B cell (primary cell): ENCODE measurements around the gene ELOVL6. TPM values are rescaled to one million over a fixed set of nuclear protein-coding genes. Genes with fewer than 3 reads are reported as not detected.
A peak's percentile ranks its signal among the peaks of the same experiment; 100 is the strongest.

Experiments used
- ATAC-seq: fragments of 200-7000 bp; cut with Tn5 transposase; one replicate; pipeline ENCODE4 v1.10.0; 2021; ENCODE audit warnings: low read depth, mild to moderate bottlenecking, moderate number of reproducible peaks, moderate library complexity
- CTCF ChIA-PET: fragments of 350-600 bp; sonication (Branson Sonifier 250); formaldehyde crosslinking; loops from one replicate; lab custom pipeline; 2021; ENCODE audit warnings: antibody characterized with exemption, inconsistent platforms; lab: Charles Lee
- POLR2A ChIA-PET: fragments of 350-600 bp; sonication (Branson Sonifier 250); formaldehyde crosslinking; loops from one replicate; lab custom pipeline; 2021; ENCODE audit warnings: antibody characterized with exemption; lab: Charles Lee
- DNase-seq: peaks from one replicate; pipeline ENCODE4 v3.0.0; 2013
- H2AFZ ChIP-seq: 2 replicates; pipeline ENCODE4 v1.6.1; 2012; ENCODE audit warnings: mild to moderate bottlenecking, low read depth, low read length; ENCODE audit not compliant: insufficient read depth, poor library complexity, severe bottlenecking
- H3K27ac ChIP-seq, 2 donors: 1 replicate in 1 of 2; 2 replicates in 1 of 2; pipeline ENCODE4 v1.5.1; 2012 to 2013; ENCODE audit warnings: low read length in 2 of 2, mild to moderate bottlenecking in 2 of 2, moderate library complexity in 1 of 2
- H3K27me3 ChIP-seq, 4 experiments: fragments of 200-600 bp in 1 of 4; sonication (generic) in 1 of 4; replicated peaks in 1 of 4; 1 replicate in 2 of 4; 2 replicates in 2 of 4; pipeline versions ENCODE4 v1.6.1 to v1.7.0; 2013 to 2016; ENCODE audit warnings: low read length in 3 of 4, mild to moderate bottlenecking in 2 of 4, mixed read lengths in 1 of 4, moderate library complexity in 1 of 4; ENCODE audit not compliant: insufficient read depth in 4 of 4, control insufficient read depth in 3 of 4; ENCODE audit errors: control extremely low read depth in 1 of 4
- H3K36me3 ChIP-seq, 2 experiments: replicated peaks in 1 of 2; 1 replicate in 1 of 2; 2 replicates in 1 of 2; pipeline versions ENCODE4 v1.6.1 to v1.7.1; 2013; ENCODE audit warnings: low read length in 1 of 2; ENCODE audit not compliant: insufficient read depth in 2 of 2, control insufficient read depth in 1 of 2; ENCODE audit errors: control extremely low read depth in 1 of 2, extremely low read depth in 1 of 2
- H3K4me1 ChIP-seq, 2 donors: fragments of 200-600 bp in 1 of 2; sonication (generic) in 1 of 2; 1 replicate in 1 of 2; 2 replicates in 1 of 2; pipeline versions ENCODE4 v1.5.1 to v1.6.1; 2013 to 2017; ENCODE audit warnings: low read length in 2 of 2; ENCODE audit not compliant: control insufficient read depth in 2 of 2, insufficient read depth in 2 of 2
- H3K4me2 ChIP-seq: replicated peaks from 2 replicates; pipeline ENCODE3; 2012; ENCODE audit warnings: mild to moderate bottlenecking, low read depth, low read length; ENCODE audit not compliant: poor library complexity, severe bottlenecking
- H3K4me3 ChIP-seq, 5 experiments: fragments of 200-600 bp in 1 of 5; sonication (generic) in 1 of 5; 1 replicate in 3 of 5; 2 replicates in 2 of 5; pipeline versions ENCODE4 v1.5.1 to v1.7.0; 2011 to 2016; ENCODE audit warnings: low read length in 4 of 5, mild to moderate bottlenecking in 4 of 5, low read depth in 2 of 5, control low read depth in 1 of 5, moderate library complexity in 1 of 5; ENCODE audit not compliant: insufficient read depth in 1 of 5; ENCODE audit errors: control extremely low read depth in 1 of 5, extremely low read depth in 1 of 5
- H3K79me2 ChIP-seq: fragments of 200-600 bp; sonication (generic); one replicate; pipeline ENCODE4 v1.6.0; 2016; ENCODE audit warnings: low read length; ENCODE audit not compliant: control insufficient read depth, insufficient read depth
- H3K9ac ChIP-seq: fragments of 200-600 bp; sonication (generic); 2 replicates; pipeline ENCODE4 v1.6.1; 2017; ENCODE audit warnings: mild to moderate bottlenecking, low read length, moderate library complexity
- H3K9me3 ChIP-seq, 3 donors: one replicate each; pipeline versions ENCODE4 v1.6.1 to v1.7.1; 2013; ENCODE audit warnings: low read length in 2 of 3; ENCODE audit not compliant: control insufficient read depth in 2 of 3, insufficient read depth in 1 of 3; ENCODE audit errors: control extremely low read depth in 1 of 3
- H4K20me1 ChIP-seq: 2 replicates; pipeline ENCODE4 v1.6.0; 2012; ENCODE audit warnings: mild to moderate bottlenecking, low read length; ENCODE audit not compliant: insufficient read depth, control insufficient read depth, poor library complexity, severe bottlenecking
- H3K27ac Mint-ChIP-seq: one replicate; pipeline ENCODE4 v1.8.0; 2021; ENCODE audit warnings: mixed read lengths
- H3K27me3 Mint-ChIP-seq: one replicate; pipeline ENCODE4 v1.8.0; 2021; ENCODE audit warnings: mixed read lengths
- H3K4me1 Mint-ChIP-seq: one replicate; pipeline ENCODE4 v1.8.0; 2021; ENCODE audit warnings: mixed read lengths
- H3K4me3 Mint-ChIP-seq: one replicate; pipeline ENCODE4 v1.8.0; 2021; ENCODE audit warnings: mixed read lengths
- H3K9me3 Mint-ChIP-seq: one replicate; pipeline ENCODE4 v1.8.0; 2022; ENCODE audit warnings: mixed read lengths; ENCODE audit not compliant: insufficient read depth
- EZH2 ChIP-seq: IDR thresholded peaks from 2 replicates; pipeline ENCODE4 v1.6.1; 2012; ENCODE audit warnings: borderline replicate concordance, low read depth, mild to moderate bottlenecking, moderate library complexity, low read length; ENCODE audit not compliant: insufficient read depth, poor library complexity, severe bottlenecking
- WGBS: methylation state at CpG from one replicate; pipeline ENCODE4 v1.1.5; 2013; ENCODE audit warnings: missing lambda C conversion rate; ENCODE audit not compliant: insufficient coverage; 5-methylcytosine and 5-hydroxymethylcytosine counted together
- intact Hi-C: fragments of 100-400 bp; cut with micrococcal nuclease; formaldehyde crosslinking; loops from one replicate; pipeline ENCODE4 v1.10.0; 2022
- polyA minus RNA-seq: library from RNA; depleted of rRNA, polyadenylated mRNA; stranded (reverse); fragments of >200 nt; gene quantifications from 2 replicates; pipeline ENCODE4 v1.2.3, GENCODE V29; 2012
- polyA plus RNA-seq: library from polyadenylated mRNA; depleted of rRNA; stranded (reverse); fragments of >200 nt; gene quantifications from 2 replicates; pipeline ENCODE4 v1.2.3, GENCODE V29; 2012
- total RNA-seq, 2 donors: library from RNA; stranded (reverse); fragments of 120-200 nt in 1 of 2; gene quantifications; 1 replicate in 1 of 2; 2 replicates in 1 of 2; pipeline versions ENCODE4 v1.2.3 to v1.2.4, GENCODE V29; 2013 to 2022
- TF ChIP-seq, protein P1 (sequence below): fragments of 200-600 bp; IDR thresholded peaks from one replicate; pipeline ENCODE4 v1.8.0; 2022; ENCODE audit warnings: antibody characterized with exemption, mild to moderate bottlenecking

The ELOVL6 gene, protein sequence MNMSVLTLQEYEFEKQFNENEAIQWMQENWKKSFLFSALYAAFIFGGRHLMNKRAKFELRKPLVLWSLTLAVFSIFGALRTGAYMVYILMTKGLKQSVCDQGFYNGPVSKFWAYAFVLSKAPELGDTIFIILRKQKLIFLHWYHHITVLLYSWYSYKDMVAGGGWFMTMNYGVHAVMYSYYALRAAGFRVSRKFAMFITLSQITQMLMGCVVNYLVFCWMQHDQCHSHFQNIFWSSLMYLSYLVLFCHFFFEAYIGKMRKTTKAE
- total RNA-seq (0.22 and 0.32 TPM in 2 replicates), polyA plus RNA-seq (0.10 and 0.14 TPM in 2 replicates), polyA minus RNA-seq (0.36 TPM in 1 of 2 replicates, not detected in the other)
- 0.42 TPM for total RNA-seq (2013)

DNA sequence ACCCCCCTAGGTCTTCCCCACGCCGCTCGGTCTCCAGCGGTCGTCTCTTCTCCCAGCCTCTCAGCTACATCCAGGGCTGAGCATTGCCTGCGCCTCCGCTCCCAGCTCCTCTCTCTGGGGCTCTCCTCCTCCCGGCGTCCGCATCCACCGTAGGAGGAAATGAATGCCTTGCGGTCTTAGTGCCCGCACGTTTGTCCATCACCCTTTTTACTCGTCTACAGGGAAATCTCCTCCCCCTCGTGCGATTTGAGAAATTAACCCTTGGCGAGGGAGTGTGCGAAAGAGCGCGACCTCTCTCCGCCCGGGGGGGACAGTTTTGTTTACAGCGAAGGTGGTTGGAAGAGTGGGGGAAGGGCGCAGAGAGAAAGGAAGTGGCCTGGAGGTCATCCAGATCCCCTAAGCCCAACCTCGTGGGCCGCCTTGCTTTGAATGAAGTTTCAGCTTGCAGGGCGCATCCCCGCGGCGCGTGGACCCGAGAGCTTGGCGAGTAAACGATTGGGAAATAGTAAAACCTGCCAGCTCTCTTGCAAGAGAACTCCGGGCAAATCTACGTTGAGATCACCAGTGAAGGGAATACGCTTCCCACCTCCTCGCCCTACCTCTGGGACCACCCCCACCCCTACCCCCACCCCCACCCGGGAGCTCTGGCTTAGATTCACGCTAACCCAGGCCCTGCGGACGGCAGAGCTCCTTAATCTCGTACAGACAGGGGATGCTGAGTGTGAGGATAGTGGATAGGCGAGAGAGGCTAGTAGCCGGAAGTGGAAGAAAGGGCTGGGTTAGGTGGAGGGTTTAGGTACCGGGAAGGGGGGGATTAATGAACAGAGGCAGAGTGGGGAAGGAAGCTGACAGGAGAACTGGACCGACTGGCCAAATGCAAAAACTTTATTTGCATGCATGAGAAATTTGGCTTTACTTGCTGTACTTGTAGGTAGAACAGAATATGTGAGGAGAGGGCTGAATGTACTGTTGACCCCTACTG is at the start of gene ELOVL6:
Gene ELOVL6, minus strand, starts transcription at position 181 of the 982 bp plus-strand sequence. CDS start 280 bp downstream, outside the sequence.
- Histone ChIP-seq H3K4me2 (peak within 1 kb of the TSS; percentile 94), H3K4me3 (peak within 1 kb of the TSS; percentile 66 to 90 (median 85)), H3K27me3 (no peaks in the 10 kb centered on the region), H3K4me1 (peaks cover 15 to 18% of the 10 kb centered on the region in 2 donors), H2AFZ (peak within 1 kb of the TSS; percentile 95), H3K36me3 (no peaks in the 10 kb centered on the region), H3K9ac (peak within 1 kb of the TSS; percentile 85), H4K20me1 (no peaks in the 10 kb centered on the region), H3K9me3 (no peaks in the 10 kb centered on the region), H3K27ac (peak within 1 kb of the TSS in 1 of 2 donors; percentile 82), H3K79me2 (no peaks in the 10 kb centered on the region)
- H3K9me3 Mint-ChIP-seq, result no peaks in the 10 kb centered on the region
- peak within 1 kb of the TSS; percentile 99 for H3K4me3 Mint-ChIP-seq
- WGBS, result under 1% methylated on average over 32 of the region's 48 CpGs
- H3K4me1 Mint-ChIP-seq, result peaks cover 30% of the 10 kb centered on the region
- no peaks in the 10 kb centered on the region for H3K27me3 Mint-ChIP-seq
- peak within 1 kb of the TSS; percentile 83 for H3K27ac Mint-ChIP-seq
- CTCF ChIA-PET, result interaction anchor here (0.8 kb wide), 1 partner anchor 316 kb away, joined by 3 read pairs; no protein-coding TSS in a partner anchor
- peak; percentile 36 for DNase-seq
- intact Hi-C loops, result loop anchor here (5.0 to 10.0 kb wide), 5 partner anchors 201 to 766 kb away; partner anchors contain the start of genes CASP6, MCUB and SEC24B
- POLR2A ChIA-PET, result no interaction called here
- no peak for ATAC-seq
- TF ChIP-seq, protein P1, sequence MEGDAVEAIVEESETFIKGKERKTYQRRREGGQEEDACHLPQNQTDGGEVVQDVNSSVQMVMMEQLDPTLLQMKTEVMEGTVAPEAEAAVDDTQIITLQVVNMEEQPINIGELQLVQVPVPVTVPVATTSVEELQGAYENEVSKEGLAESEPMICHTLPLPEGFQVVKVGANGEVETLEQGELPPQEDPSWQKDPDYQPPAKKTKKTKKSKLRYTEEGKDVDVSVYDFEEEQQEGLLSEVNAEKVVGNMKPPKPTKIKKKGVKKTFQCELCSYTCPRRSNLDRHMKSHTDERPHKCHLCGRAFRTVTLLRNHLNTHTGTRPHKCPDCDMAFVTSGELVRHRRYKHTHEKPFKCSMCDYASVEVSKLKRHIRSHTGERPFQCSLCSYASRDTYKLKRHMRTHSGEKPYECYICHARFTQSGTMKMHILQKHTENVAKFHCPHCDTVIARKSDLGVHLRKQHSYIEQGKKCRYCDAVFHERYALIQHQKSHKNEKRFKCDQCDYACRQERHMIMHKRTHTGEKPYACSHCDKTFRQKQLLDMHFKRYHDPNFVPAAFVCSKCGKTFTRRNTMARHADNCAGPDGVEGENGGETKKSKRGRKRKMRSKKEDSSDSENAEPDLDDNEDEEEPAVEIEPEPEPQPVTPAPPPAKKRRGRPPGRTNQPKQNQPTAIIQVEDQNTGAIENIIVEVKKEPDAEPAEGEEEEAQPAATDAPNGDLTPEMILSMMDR, result no peak
- TF ChIP-seq EZH2, result no peak
